Subcutaneous abdominal adipose tissue (tissue), 5 donors: ENCODE measurements around the gene HERC6.

ENCODE experiments used
- H3K27ac ChIP-seq: one replicate; pipeline ENCODE4 v1.7.0; 2013; ENCODE audit warnings: low read depth, mild to moderate bottlenecking, inconsistent platforms, low read length, moderate library complexity
- H3K27me3 ChIP-seq, 5 donors: one replicate each; pipeline ENCODE4 v1.7.0; 2013; ENCODE audit warnings: low read length in 5 of 5, inconsistent platforms in 1 of 5; ENCODE audit not compliant: control insufficient read depth in 5 of 5, insufficient read depth in 4 of 5
- H3K36me3 ChIP-seq, 5 donors: one replicate each; pipeline ENCODE4 v1.7.0; 2013; ENCODE audit warnings: low read length in 5 of 5; ENCODE audit not compliant: control insufficient read depth in 5 of 5, insufficient read depth in 5 of 5
- H3K4me1 ChIP-seq, 5 donors: one replicate each; pipeline ENCODE4 v1.7.0; 2013; ENCODE audit warnings: low read length in 5 of 5, mild to moderate bottlenecking in 3 of 5, moderate library complexity in 1 of 5; ENCODE audit not compliant: control insufficient read depth in 5 of 5, insufficient read depth in 5 of 5
- H3K4me3 ChIP-seq, 5 donors: one replicate each; pipeline ENCODE4 v1.7.0; 2013; ENCODE audit warnings: low read length in 5 of 5, low read depth in 1 of 5
- H3K9ac ChIP-seq, 5 donors: one replicate each; pipeline ENCODE4 v1.7.0; 2013; ENCODE audit warnings: low read length in 5 of 5, mild to moderate bottlenecking in 4 of 5, moderate library complexity in 3 of 5
- H3K9me3 ChIP-seq, 5 donors: one replicate each; pipeline ENCODE4 v1.7.0; 2013; ENCODE audit warnings: low read length in 5 of 5; ENCODE audit not compliant: control insufficient read depth in 5 of 5
- donor health status: healthy.
- donor health status: healthy.
- donor health status: healthy.
- donor health status: healthy.
- donor health status: healthy.

The HERC6 gene

DNA sequence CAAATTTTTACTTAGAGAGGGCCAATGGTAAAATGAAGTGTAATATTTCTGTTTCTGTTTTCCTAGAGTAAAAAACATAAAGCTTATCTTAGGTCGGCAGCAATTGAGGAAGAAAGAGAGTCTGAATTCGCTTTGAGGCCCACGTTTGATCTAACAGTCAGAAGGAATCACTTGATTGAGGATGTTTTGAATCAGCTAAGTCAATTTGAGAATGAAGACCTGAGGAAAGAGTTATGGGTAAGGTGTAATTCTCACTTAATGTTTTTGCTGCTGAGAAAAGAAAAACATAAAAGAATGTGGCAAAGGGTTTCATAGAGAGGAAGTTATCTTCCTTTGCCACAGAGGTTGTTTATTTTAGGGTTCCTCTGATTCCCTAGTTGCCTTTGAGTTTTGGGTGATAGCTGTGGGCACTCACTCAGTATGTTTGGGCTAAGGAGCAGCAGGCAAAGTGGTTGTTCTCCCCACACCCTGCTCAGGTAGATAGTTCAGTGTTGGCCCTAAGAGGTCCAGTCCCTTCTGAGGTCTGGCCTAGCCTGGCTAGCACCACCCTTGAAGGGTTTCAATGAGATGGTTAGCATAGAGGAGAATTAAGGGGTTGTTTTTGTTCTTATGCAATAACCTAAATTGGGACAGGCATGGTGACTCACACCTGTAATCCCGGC lies 110.6 kb downstream of the HERC6 start:
- H3K36me3 ChIP-seq = peaks cover 3 to 18% (median 6%) of the 10 kb centered on the region in 5 donors
- H3K9ac ChIP-seq = no peak overlapping the region
- no peak overlapping the region for H3K4me3 ChIP-seq
- H3K27ac ChIP-seq = no peak overlapping the region
- no peaks in the 10 kb centered on the region for H3K27me3 ChIP-seq
- H3K4me1 ChIP-seq = no peaks in the 10 kb centered on the region
- no peaks in the 10 kb centered on the region for H3K9me3 ChIP-seq
